ENCODE results near the gene TNKS1BP1. TPM values are rescaled to one million over a fixed set of nuclear protein-coding genes. Genes with fewer than 3 reads are reported as not detected.

Gene TNKS1BP1
- total and polyA plus RNA-seq, 2 experiments from 2014 or later, result 64.2 to 72.2 TPM

DNA sequence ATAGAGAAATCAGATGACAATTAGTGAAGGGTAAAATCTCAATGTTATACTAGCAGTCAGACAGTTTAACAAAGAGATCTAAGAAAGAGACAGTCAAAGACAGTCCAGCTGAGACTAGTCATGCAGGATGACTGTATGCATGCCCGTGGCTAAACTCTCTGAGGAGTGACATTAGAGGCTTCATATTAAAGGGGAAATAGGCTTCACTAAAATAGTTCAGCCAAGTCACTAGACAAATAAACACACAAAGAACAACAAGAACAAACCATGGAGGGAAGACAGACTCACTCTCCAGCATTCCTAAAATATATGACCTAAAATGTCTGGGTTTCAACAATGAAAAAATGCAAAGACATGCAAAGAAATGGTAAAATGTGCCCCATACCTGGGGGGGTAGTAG, 69.1 kb downstream of the TNKS1BP1 start (continued):
- TF ChIP-seq, protein P1, sequence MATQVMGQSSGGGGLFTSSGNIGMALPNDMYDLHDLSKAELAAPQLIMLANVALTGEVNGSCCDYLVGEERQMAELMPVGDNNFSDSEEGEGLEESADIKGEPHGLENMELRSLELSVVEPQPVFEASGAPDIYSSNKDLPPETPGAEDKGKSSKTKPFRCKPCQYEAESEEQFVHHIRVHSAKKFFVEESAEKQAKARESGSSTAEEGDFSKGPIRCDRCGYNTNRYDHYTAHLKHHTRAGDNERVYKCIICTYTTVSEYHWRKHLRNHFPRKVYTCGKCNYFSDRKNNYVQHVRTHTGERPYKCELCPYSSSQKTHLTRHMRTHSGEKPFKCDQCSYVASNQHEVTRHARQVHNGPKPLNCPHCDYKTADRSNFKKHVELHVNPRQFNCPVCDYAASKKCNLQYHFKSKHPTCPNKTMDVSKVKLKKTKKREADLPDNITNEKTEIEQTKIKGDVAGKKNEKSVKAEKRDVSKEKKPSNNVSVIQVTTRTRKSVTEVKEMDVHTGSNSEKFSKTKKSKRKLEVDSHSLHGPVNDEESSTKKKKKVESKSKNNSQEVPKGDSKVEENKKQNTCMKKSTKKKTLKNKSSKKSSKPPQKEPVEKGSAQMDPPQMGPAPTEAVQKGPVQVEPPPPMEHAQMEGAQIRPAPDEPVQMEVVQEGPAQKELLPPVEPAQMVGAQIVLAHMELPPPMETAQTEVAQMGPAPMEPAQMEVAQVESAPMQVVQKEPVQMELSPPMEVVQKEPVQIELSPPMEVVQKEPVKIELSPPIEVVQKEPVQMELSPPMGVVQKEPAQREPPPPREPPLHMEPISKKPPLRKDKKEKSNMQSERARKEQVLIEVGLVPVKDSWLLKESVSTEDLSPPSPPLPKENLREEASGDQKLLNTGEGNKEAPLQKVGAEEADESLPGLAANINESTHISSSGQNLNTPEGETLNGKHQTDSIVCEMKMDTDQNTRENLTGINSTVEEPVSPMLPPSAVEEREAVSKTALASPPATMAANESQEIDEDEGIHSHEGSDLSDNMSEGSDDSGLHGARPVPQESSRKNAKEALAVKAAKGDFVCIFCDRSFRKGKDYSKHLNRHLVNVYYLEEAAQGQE (IDR thresholded peaks at IDR 0.05; ENCODE audit: unreplicated experiment), result no peak
- TF ChIP-seq EZH2phosphoT487 (IDR thresholded peaks at IDR 0.05; ENCODE audit: unreplicated experiment), result no peak
- TF ChIP-seq ZNF114 (CRISPR knock-in tag; IDR thresholded peaks at IDR 0.05), result no peak
- no peak for TF ChIP-seq NANOG (IDR thresholded peaks at IDR 0.05; ENCODE audit: borderline replicate concordance)
- TF ChIP-seq, protein P2, sequence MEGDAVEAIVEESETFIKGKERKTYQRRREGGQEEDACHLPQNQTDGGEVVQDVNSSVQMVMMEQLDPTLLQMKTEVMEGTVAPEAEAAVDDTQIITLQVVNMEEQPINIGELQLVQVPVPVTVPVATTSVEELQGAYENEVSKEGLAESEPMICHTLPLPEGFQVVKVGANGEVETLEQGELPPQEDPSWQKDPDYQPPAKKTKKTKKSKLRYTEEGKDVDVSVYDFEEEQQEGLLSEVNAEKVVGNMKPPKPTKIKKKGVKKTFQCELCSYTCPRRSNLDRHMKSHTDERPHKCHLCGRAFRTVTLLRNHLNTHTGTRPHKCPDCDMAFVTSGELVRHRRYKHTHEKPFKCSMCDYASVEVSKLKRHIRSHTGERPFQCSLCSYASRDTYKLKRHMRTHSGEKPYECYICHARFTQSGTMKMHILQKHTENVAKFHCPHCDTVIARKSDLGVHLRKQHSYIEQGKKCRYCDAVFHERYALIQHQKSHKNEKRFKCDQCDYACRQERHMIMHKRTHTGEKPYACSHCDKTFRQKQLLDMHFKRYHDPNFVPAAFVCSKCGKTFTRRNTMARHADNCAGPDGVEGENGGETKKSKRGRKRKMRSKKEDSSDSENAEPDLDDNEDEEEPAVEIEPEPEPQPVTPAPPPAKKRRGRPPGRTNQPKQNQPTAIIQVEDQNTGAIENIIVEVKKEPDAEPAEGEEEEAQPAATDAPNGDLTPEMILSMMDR (conservative IDR thresholded peaks at IDR 0.05; ENCODE audit: low read depth in 2 of 2), result no peak

DNA sequence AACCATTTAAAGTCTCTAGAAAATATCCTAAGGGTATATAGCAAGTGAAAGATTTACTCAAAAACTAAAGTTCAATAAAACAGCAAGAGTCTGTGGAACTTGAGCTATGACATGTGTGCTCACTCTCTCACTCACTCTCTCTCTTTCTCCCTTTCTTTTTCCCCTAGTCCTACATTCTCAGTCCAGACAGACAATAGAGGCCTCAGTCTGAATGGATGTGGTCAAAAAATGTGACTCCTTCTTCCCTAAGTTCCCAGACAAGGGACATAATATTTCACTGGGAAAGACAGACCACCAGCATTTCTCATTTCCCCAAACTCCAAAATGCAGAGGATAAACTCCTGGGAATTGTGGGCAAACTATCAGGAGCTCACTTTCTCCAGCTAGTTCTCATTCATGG, 70.1 kb downstream of the TNKS1BP1 start:
- Mint-ChIP-seq H3K4me1 (no peaks in the 10 kb centered on the region), H3K36me3 (ENCODE audit: low read depth) (peaks cover 4% of the 10 kb centered on the region; the same call in 1 of the 3 replicates), H3K27ac (no peak overlapping the region), H3K4me3 (no peak overlapping the region), H3K27me3 (ENCODE audit: insufficient read depth, low read depth, poor library complexity) (peaks cover 5% of the 10 kb centered on the region), H3K9me3 (peaks cover 4% of the 10 kb centered on the region; the same call in 2 of the 3 replicates)
- DNase-seq (ENCODE audit: low spot score) (no peak), ATAC-seq (no peak)
- H3K4me3 ChIP-seq, result no peak overlapping the region
- no peaks in the 10 kb centered on the region for H3F3A ChIP-seq (replicated peaks; ENCODE audit: low read depth)
- no peaks in the 10 kb centered on the region for H3K36me3 ChIP-seq (ENCODE audit: insufficient read depth)
- H2AFZ ChIP-seq, result no peak overlapping the region; the same call in 1 of the 2 replicates
- H3K4me1 ChIP-seq (ENCODE audit: insufficient read depth), result no peaks in the 10 kb centered on the region
- no peaks in the 10 kb centered on the region for H4K20me1 ChIP-seq (replicated peaks; ENCODE audit: insufficient read depth)
- H3K27ac ChIP-seq (ENCODE audit: low read depth), result no peak overlapping the region
- peaks cover 6% of the 10 kb centered on the region; the same call in 1 of the 2 replicates for H3K9me2 ChIP-seq (ENCODE audit: insufficient read depth)
- H3K27me3 ChIP-seq (ENCODE audit: insufficient read depth), result no peaks in the 10 kb centered on the region
- no peaks in the 10 kb centered on the region for H3K79me2 ChIP-seq (replicated peaks; ENCODE audit: insufficient read depth)
- H3K4me2 ChIP-seq, result no peak overlapping the region
- TF ChIP-seq, protein P3, sequence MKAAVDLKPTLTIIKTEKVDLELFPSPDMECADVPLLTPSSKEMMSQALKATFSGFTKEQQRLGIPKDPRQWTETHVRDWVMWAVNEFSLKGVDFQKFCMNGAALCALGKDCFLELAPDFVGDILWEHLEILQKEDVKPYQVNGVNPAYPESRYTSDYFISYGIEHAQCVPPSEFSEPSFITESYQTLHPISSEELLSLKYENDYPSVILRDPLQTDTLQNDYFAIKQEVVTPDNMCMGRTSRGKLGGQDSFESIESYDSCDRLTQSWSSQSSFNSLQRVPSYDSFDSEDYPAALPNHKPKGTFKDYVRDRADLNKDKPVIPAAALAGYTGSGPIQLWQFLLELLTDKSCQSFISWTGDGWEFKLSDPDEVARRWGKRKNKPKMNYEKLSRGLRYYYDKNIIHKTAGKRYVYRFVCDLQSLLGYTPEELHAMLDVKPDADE (IDR thresholded peaks at IDR 0.05), result no peak
- TF ChIP-seq ZNF114 (CRISPR knock-in tag; IDR thresholded peaks at IDR 0.05) (no peak), EZH2phosphoT487 (IDR thresholded peaks at IDR 0.05; ENCODE audit: unreplicated experiment) (no peak), CREB1 (CRISPR knock-in tag; IDR thresholded peaks at IDR 0.05; ENCODE audit: low read depth) (no peak), EZH2 (IDR thresholded peaks at IDR 0.05; ENCODE audit: low read depth, unreplicated experiment) (no peak), ZNF331 (CRISPR knock-in tag; IDR thresholded peaks at IDR 0.05; ENCODE audit: low read depth) (no peak), POLR2AphosphoS5 (IDR thresholded peaks at IDR 0.05; ENCODE audit: low read depth) (no peak), STAT1 (IDR thresholded peaks at IDR 0.05; ENCODE audit: unreplicated experiment) (no peak)
- TF ChIP-seq, protein P4, sequence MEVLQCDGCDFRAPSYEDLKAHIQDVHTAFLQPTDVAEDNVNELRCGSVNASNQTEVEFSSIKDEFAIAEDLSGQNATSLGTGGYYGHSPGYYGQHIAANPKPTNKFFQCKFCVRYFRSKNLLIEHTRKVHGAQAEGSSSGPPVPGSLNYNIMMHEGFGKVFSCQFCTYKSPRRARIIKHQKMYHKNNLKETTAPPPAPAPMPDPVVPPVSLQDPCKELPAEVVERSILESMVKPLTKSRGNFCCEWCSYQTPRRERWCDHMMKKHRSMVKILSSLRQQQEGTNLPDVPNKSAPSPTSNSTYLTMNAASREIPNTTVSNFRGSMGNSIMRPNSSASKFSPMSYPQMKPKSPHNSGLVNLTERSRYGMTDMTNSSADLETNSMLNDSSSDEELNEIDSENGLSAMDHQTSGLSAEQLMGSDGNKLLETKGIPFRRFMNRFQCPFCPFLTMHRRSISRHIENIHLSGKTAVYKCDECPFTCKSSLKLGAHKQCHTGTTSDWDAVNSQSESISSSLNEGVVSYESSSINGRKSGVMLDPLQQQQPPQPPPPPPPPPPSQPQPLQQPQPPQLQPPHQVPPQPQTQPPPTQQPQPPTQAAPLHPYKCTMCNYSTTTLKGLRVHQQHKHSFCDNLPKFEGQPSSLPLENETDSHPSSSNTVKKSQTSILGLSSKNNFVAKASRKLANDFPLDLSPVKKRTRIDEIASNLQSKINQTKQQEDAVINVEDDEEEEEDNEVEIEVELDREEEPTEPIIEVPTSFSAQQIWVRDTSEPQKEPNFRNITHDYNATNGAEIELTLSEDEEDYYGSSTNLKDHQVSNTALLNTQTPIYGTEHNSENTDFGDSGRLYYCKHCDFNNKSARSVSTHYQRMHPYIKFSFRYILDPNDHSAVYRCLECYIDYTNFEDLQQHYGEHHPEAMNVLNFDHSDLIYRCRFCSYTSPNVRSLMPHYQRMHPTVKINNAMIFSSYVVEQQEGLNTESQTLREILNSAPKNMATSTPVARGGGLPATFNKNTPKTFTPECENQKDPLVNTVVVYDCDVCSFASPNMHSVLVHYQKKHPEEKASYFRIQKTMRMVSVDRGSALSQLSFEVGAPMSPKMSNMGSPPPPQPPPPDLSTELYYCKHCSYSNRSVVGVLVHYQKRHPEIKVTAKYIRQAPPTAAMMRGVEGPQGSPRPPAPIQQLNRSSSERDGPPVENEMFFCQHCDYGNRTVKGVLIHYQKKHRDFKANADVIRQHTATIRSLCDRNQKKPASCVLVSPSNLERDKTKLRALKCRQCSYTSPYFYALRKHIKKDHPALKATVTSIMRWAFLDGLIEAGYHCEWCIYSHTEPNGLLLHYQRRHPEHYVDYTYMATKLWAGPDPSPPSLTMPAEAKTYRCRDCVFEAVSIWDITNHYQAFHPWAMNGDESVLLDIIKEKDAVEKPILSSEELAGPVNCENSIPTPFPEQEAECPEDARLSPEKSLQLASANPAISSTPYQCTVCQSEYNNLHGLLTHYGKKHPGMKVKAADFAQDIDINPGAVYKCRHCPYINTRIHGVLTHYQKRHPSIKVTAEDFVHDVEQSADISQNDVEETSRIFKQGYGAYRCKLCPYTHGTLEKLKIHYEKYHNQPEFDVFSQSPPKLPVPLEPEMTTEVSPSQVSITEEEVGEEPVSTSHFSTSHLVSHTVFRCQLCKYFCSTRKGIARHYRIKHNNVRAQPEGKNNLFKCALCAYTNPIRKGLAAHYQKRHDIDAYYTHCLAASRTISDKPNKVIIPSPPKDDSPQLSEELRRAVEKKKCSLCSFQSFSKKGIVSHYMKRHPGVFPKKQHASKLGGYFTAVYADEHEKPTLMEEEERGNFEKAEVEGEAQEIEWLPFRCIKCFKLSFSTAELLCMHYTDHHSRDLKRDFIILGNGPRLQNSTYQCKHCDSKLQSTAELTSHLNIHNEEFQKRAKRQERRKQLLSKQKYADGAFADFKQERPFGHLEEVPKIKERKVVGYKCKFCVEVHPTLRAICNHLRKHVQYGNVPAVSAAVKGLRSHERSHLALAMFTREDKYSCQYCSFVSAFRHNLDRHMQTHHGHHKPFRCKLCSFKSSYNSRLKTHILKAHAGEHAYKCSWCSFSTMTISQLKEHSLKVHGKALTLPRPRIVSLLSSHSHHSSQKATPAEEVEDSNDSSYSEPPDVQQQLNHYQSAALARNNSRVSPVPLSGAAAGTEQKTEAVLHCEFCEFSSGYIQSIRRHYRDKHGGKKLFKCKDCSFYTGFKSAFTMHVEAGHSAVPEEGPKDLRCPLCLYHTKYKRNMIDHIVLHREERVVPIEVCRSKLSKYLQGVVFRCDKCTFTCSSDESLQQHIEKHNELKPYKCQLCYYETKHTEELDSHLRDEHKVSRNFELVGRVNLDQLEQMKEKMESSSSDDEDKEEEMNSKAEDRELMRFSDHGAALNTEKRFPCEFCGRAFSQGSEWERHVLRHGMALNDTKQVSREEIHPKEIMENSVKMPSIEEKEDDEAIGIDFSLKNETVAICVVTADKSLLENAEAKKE (CRISPR knock-in tag; IDR thresholded peaks at IDR 0.05), result no peak

All from GM23338 (cell line).